ENCODE data around the gene ANKRD33. TPM values are rescaled to one million over a fixed set of nuclear protein-coding genes. Genes with fewer than 3 reads are reported as not detected.

Gene ANKRD33, protein sequence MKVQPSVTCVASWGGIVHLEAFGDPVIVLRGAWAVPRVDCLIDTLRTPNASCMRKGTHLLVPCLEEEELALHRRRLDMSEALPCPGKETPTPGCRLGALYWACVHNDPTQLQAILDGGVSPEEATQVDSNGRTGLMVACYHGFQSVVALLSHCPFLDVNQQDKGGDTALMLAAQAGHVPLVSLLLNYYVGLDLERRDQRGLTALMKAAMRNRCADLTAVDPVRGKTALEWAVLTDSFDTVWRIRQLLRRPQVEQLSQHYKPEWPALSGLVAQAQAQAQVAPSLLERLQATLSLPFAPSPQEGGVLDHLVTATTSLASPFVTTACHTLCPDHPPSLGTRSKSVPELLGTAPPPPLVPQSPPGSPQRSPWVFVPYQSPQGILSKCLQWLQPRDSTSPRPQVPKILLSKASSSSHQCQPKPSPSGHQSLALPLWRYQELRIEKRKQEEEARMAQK
- total RNA-seq (not detected), total RNA-seq (0 to 0.15 (median 0) reads per million in 29 experiments)
- not detected for total RNA-seq (2013)

GRCh38 chr12:51887476-51888315, at the start of gene ANKRD33:
Gene ANKRD33, plus strand, starts transcription at chr12:51888103. Its CDS starts 84 bp downstream, at chr12:51888187.
- Mint-ChIP-seq H3K36me3 (no peaks in the 10 kb centered on the region), H3K4me1 (peaks cover 8 to 19% (median 17%) of the 10 kb centered on the region in 3 donors), H3K27me3 (peaks cover 0 to 2% of the 10 kb centered on the region in 2 donors), H3K27ac (peak within 1 kb of the TSS; percentile 12 to 81), H3K9me3 (no peaks in the 10 kb centered on the region), H3K4me3 (no peak within 1 kb of the TSS)
- Histone ChIP-seq H3K9me3 (no peaks in the 10 kb centered on the region), H3K4me3 (ENCODE audit: control insufficient read depth in 1 of 2, extremely low read depth in 1 of 2, low read length in 1 of 2) (no peak within 1 kb of the TSS), H3K4me1 (ENCODE audit: control insufficient read depth in 1 of 2, extremely low read depth in 1 of 2, insufficient read depth in 2 of 2, low read length in 2 of 2) (peaks cover 6 to 12% of the 10 kb centered on the region in 2 experiments), H3K36me3 (ENCODE audit: control insufficient read depth in 2 of 2, extremely low read depth in 1 of 2, insufficient read depth in 1 of 2, low read length in 1 of 2) (no peaks in the 10 kb centered on the region), H3K27ac (ENCODE audit: low read length) (no peak within 1 kb of the TSS), H3K27me3 (replicated peaks in 1 of 2; ENCODE audit: control insufficient read depth in 2 of 2, extremely low read depth in 1 of 2, insufficient read depth in 2 of 2, low read length in 1 of 2) (peaks cover 0 to 23% of the 10 kb centered on the region in 2 experiments)
- WGBS (ENCODE audit: insufficient coverage), result 80% methylated on average over 34 of the region's 41 CpGs
- no peak for ATAC-seq (replicated peaks in 1 of 4)
- POLR2A ChIA-PET, result no interaction called here
- CTCF ChIA-PET, result no interaction called here
- DNase-seq, result peak in 1 of 35 experiments; percentile 22

DNA sequence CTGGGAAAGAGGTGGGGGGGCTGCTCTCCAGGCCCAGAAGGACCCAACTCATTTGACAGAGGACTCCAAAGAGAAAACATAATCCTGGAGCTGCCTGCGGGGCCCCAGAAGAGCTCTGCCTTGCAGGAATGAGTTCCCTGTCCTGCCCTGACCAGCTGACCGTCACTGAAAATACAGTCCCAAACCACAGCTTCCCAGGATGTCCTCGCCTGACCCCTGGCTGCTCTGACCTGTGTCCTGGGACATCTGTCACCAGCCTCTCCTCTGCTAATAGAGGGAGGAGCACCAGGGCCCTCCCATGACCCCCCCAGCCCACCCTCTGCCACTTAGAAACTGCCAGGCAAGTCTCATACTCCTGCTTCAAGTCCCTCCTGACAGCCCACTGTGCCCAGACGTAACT, 49.1 kb upstream of the ANKRD33 start:
- Mint-ChIP-seq H3K4me1 (peaks cover 0 to 4% (median 3%) of the 10 kb centered on the region in 3 donors), H3K27ac (no peak overlapping the region), H3K36me3 (no peaks in the 10 kb centered on the region), H3K9me3 (no peaks in the 10 kb centered on the region), H3K4me3 (no peak overlapping the region), H3K27me3 (peaks cover 29 to 62% of the 10 kb centered on the region in 2 donors)
- no peak overlapping the region for H3K4me3 ChIP-seq (ENCODE audit: control insufficient read depth in 1 of 2, extremely low read depth in 1 of 2, low read length in 1 of 2)
- H3K4me1 ChIP-seq (ENCODE audit: control insufficient read depth in 1 of 2, extremely low read depth in 1 of 2, insufficient read depth in 2 of 2, low read length in 2 of 2), result no peaks in the 10 kb centered on the region
- ATAC-seq (replicated peaks in 1 of 4) (no peak), DNase-seq (no peak)
- peaks cover 0 to 87% of the 10 kb centered on the region in 2 experiments for H3K27me3 ChIP-seq (replicated peaks in 1 of 2; ENCODE audit: control insufficient read depth in 2 of 2, extremely low read depth in 1 of 2, insufficient read depth in 2 of 2, low read length in 1 of 2)
- 75% methylated on average over 2 of the region's 4 CpGs for WGBS (ENCODE audit: insufficient coverage)
- no peak overlapping the region for H3K27ac ChIP-seq (ENCODE audit: low read length)
- ChIA-PET POLR2A (no interaction called here), CTCF (no interaction called here)
- no peaks in the 10 kb centered on the region for H3K9me3 ChIP-seq
- H3K36me3 ChIP-seq (ENCODE audit: control insufficient read depth in 2 of 2, extremely low read depth in 1 of 2, insufficient read depth in 1 of 2, low read length in 1 of 2), result no peaks in the 10 kb centered on the region

DNA sequence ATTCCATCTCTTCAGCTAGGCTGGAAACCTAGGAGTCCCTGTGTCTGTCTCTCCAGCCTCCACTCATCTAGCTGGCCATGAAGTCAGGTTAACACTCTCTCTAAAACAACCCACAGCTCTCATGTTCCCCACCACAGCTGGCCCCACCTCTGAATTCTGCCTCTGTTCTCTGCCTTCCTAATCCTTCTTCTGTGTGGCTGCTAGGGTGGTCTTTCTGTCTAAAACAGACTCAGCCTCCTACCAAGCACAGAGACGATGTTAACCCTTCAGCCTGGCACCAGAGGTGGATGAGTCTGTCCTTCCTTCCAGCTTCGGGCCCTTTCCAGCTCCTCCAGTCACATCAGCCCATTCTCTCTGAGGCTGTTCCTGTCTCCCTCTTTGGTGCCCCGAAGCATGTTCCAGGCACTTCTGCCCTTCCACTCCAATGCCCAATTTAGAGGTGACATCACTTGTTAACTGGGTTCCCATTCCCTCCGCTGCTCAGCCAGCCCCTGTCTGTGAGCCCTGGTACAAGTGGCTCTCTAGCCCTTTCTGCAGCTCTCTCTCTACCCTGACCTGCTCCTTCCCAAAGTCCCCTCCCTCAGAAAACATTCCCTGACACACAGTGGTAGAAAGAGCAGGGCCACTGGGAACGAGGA, 48.5 kb upstream of the ANKRD33 start:
- Mint-ChIP-seq H3K9me3 (no peaks in the 10 kb centered on the region), H3K27ac (no peak overlapping the region), H3K4me1 (no peaks in the 10 kb centered on the region), H3K27me3 (peaks cover 32 to 65% of the 10 kb centered on the region in 2 donors), H3K4me3 (no peak overlapping the region), H3K36me3 (no peaks in the 10 kb centered on the region)
- Histone ChIP-seq H3K27ac (ENCODE audit: low read length) (no peak overlapping the region), H3K36me3 (ENCODE audit: control insufficient read depth in 2 of 2, extremely low read depth in 1 of 2, insufficient read depth in 1 of 2, low read length in 1 of 2) (no peaks in the 10 kb centered on the region), H3K4me1 (ENCODE audit: control insufficient read depth in 1 of 2, extremely low read depth in 1 of 2, insufficient read depth in 2 of 2, low read length in 2 of 2) (no peaks in the 10 kb centered on the region), H3K9me3 (no peaks in the 10 kb centered on the region), H3K27me3 (replicated peaks in 1 of 2; ENCODE audit: control insufficient read depth in 2 of 2, extremely low read depth in 1 of 2, insufficient read depth in 2 of 2, low read length in 1 of 2) (peaks cover 0 to 89% of the 10 kb centered on the region in 2 experiments), H3K4me3 (ENCODE audit: control insufficient read depth in 1 of 2, extremely low read depth in 1 of 2, low read length in 1 of 2) (no peak overlapping the region)
- ATAC-seq (replicated peaks in 1 of 4), result no peak
- CTCF ChIA-PET, result interaction anchor here in 1 of 2 donors (0.5 kb wide), 1 partner anchor 1512 kb away, joined by 4 read pairs; no protein-coding TSS in a partner anchor
- no peak for DNase-seq
- POLR2A ChIA-PET, result no interaction called here
- WGBS (ENCODE audit: insufficient coverage), result 71% methylated on average over 5 of the region's 5 CpGs

GRCh38 chr12:51840966-51841365, 46.9 kb upstream of the ANKRD33 start:
- CTCF ChIA-PET, result no interaction called here
- peaks cover 0 to 5% of the 10 kb centered on the region in 2 experiments for H3K4me1 ChIP-seq (ENCODE audit: control insufficient read depth in 1 of 2, extremely low read depth in 1 of 2, insufficient read depth in 2 of 2, low read length in 2 of 2)
- peaks cover 4 to 95% of the 10 kb centered on the region in 2 experiments for H3K27me3 ChIP-seq (replicated peaks in 1 of 2; ENCODE audit: control insufficient read depth in 2 of 2, extremely low read depth in 1 of 2, insufficient read depth in 2 of 2, low read length in 1 of 2)
- peaks cover 44 to 72% of the 10 kb centered on the region in 2 donors for H3K27me3 Mint-ChIP-seq
- WGBS (ENCODE audit: insufficient coverage), result 75% methylated on average over 1 of the region's 6 CpGs
- no peaks in the 10 kb centered on the region for H3K9me3 ChIP-seq
- no peaks in the 10 kb centered on the region for H3K36me3 ChIP-seq (ENCODE audit: control insufficient read depth in 2 of 2, extremely low read depth in 1 of 2, insufficient read depth in 1 of 2, low read length in 1 of 2)
- no peaks in the 10 kb centered on the region for H3K36me3 Mint-ChIP-seq
- no peak overlapping the region for H3K4me3 Mint-ChIP-seq
- no peak overlapping the region for H3K27ac ChIP-seq (ENCODE audit: low read length)
- ATAC-seq (replicated peaks in 1 of 4) (no peak), DNase-seq (no peak)
- no peaks in the 10 kb centered on the region for H3K9me3 Mint-ChIP-seq
- H3K4me1 Mint-ChIP-seq, result peaks cover under 1 to 2% (median 1%) of the 10 kb centered on the region in 3 donors
- H3K4me3 ChIP-seq (ENCODE audit: control insufficient read depth in 1 of 2, extremely low read depth in 1 of 2, low read length in 1 of 2), result no peak overlapping the region
- H3K27ac Mint-ChIP-seq, result no peak overlapping the region
- POLR2A ChIA-PET, result no interaction called here

DNA sequence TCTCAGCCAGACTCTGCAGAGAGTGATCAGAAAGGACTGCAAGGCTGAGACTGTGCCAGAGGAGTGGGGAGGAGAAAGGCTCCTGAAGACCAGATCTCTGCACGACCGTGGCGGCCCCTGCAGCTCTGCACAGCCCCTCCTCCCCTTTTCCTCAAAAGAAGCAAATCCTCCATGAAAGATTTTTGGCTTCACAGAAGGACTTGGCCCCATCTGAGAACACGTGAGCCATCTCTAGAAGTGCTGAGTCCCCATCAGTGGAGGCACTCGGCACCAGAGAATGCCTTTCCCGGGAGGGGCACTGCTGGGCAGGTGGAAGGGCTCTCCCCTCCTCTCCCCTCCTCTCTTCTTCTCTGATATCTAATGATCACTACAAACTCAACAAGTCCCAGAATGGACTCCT, 46.2 kb upstream of the ANKRD33 start:
- Histone ChIP-seq H3K27ac (ENCODE audit: low read length) (no peak overlapping the region), H3K27me3 (replicated peaks in 1 of 2; ENCODE audit: control insufficient read depth in 2 of 2, extremely low read depth in 1 of 2, insufficient read depth in 2 of 2, low read length in 1 of 2) (peaks cover 4 to 95% of the 10 kb centered on the region in 2 experiments), H3K36me3 (ENCODE audit: control insufficient read depth in 2 of 2, extremely low read depth in 1 of 2, insufficient read depth in 1 of 2, low read length in 1 of 2) (no peaks in the 10 kb centered on the region), H3K4me3 (ENCODE audit: control insufficient read depth in 1 of 2, extremely low read depth in 1 of 2, low read length in 1 of 2) (no peak overlapping the region), H3K4me1 (ENCODE audit: control insufficient read depth in 1 of 2, extremely low read depth in 1 of 2, insufficient read depth in 2 of 2, low read length in 2 of 2) (peaks cover 0 to 13% of the 10 kb centered on the region in 2 experiments), H3K9me3 (no peaks in the 10 kb centered on the region)
- DNase-seq, result no peak
- Mint-ChIP-seq H3K4me1 (peaks cover 7 to 9% (median 7%) of the 10 kb centered on the region in 3 donors), H3K4me3 (no peak overlapping the region), H3K9me3 (no peaks in the 10 kb centered on the region), H3K36me3 (no peaks in the 10 kb centered on the region), H3K27me3 (peaks cover 48 to 80% of the 10 kb centered on the region in 2 donors), H3K27ac (no peak overlapping the region)
- WGBS (ENCODE audit: insufficient coverage), result 83% methylated on average over 2 of the region's 6 CpGs
- ATAC-seq (replicated peaks in 1 of 4), result no peak
- CTCF ChIA-PET, result no interaction called here
- POLR2A ChIA-PET, result no interaction called here

DNA sequence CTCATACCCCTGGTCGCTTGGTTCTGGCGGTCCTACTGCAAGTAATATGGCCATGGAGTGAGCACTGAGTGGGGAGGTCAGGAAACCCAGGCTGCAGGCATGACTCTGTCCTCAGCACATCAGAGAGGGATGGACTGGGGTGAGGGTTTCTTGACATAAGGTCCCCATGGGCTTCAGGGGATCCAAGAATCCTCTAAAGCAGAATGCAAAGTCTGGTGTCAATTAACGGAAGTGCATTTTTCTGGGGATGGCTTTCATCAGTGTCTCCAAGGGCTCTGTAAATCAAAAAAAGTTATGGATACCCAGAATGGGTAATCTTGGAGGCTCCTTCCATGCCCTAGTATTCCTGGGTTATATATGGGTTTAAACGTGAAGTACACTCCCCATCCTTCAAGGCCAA, 43.0 kb upstream of the ANKRD33 start:
- ChIA-PET POLR2A (interaction anchor here in 1 of 2 donors (0.6 kb wide), 1 partner anchor 9 kb away, joined by 3 read pairs; no protein-coding TSS in a partner anchor), CTCF (no interaction called here)
- Histone ChIP-seq H3K9me3 (no peaks in the 10 kb centered on the region), H3K27me3 (replicated peaks in 1 of 2; ENCODE audit: control insufficient read depth in 2 of 2, extremely low read depth in 1 of 2, insufficient read depth in 2 of 2, low read length in 1 of 2) (peaks cover 4 to 86% of the 10 kb centered on the region in 2 experiments), H3K4me3 (ENCODE audit: control insufficient read depth in 1 of 2, extremely low read depth in 1 of 2, low read length in 1 of 2) (no peak overlapping the region), H3K27ac (ENCODE audit: low read length) (no peak overlapping the region), H3K36me3 (ENCODE audit: control insufficient read depth in 2 of 2, extremely low read depth in 1 of 2, insufficient read depth in 1 of 2, low read length in 1 of 2) (no peaks in the 10 kb centered on the region), H3K4me1 (ENCODE audit: control insufficient read depth in 1 of 2, extremely low read depth in 1 of 2, insufficient read depth in 2 of 2, low read length in 2 of 2) (peaks cover 5 to 27% of the 10 kb centered on the region in 2 experiments)
- Mint-ChIP-seq H3K4me3 (peak overlapping the region in 1 of 3 donors; percentile 73), H3K9me3 (no peaks in the 10 kb centered on the region), H3K4me1 (peaks cover 10 to 14% (median 12%) of the 10 kb centered on the region in 3 donors), H3K27me3 (peaks cover 35 to 68% of the 10 kb centered on the region in 2 donors), H3K36me3 (no peaks in the 10 kb centered on the region), H3K27ac (no peak overlapping the region)
- WGBS (ENCODE audit: insufficient coverage), result 100% methylated on average over 1 of the region's 4 CpGs
- no peak for DNase-seq
- ATAC-seq (replicated peaks in 1 of 4), result no peak
